ENCODE measurements around the gene COQ10A.

DNA sequence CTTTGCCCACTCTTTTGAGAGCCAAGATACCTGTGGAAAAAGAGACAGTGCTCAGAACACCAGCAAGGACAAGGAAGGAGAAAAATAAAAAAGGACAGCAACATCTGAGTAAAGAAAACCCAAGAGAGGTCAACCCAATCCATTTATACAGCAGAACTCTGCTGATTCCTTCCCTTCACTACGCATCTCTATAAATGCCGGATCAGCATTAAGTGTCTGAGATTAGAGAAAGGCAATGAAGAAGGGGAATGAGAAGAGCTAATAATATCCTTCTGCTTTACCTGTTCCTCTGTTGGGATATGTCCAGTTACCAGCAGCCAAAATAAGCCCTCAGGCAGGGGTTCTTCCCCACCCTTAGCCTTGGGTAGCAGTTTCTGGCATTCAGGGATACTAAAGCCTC is 15.8 kb downstream of the COQ10A start:
- no peak for TF ChIP-seq NCOR1 (IDR thresholded peaks at IDR 0.05)
- TF ChIP-seq RBFOX2 (IDR thresholded peaks at IDR 0.05; ENCODE audit: low read depth, low read length) = no peak
- TF ChIP-seq, protein P1, sequence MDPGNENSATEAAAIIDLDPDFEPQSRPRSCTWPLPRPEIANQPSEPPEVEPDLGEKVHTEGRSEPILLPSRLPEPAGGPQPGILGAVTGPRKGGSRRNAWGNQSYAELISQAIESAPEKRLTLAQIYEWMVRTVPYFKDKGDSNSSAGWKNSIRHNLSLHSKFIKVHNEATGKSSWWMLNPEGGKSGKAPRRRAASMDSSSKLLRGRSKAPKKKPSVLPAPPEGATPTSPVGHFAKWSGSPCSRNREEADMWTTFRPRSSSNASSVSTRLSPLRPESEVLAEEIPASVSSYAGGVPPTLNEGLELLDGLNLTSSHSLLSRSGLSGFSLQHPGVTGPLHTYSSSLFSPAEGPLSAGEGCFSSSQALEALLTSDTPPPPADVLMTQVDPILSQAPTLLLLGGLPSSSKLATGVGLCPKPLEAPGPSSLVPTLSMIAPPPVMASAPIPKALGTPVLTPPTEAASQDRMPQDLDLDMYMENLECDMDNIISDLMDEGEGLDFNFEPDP (CRISPR knock-in tag; IDR thresholded peaks at IDR 0.05) = no peak
- TF ChIP-seq, protein P2, sequence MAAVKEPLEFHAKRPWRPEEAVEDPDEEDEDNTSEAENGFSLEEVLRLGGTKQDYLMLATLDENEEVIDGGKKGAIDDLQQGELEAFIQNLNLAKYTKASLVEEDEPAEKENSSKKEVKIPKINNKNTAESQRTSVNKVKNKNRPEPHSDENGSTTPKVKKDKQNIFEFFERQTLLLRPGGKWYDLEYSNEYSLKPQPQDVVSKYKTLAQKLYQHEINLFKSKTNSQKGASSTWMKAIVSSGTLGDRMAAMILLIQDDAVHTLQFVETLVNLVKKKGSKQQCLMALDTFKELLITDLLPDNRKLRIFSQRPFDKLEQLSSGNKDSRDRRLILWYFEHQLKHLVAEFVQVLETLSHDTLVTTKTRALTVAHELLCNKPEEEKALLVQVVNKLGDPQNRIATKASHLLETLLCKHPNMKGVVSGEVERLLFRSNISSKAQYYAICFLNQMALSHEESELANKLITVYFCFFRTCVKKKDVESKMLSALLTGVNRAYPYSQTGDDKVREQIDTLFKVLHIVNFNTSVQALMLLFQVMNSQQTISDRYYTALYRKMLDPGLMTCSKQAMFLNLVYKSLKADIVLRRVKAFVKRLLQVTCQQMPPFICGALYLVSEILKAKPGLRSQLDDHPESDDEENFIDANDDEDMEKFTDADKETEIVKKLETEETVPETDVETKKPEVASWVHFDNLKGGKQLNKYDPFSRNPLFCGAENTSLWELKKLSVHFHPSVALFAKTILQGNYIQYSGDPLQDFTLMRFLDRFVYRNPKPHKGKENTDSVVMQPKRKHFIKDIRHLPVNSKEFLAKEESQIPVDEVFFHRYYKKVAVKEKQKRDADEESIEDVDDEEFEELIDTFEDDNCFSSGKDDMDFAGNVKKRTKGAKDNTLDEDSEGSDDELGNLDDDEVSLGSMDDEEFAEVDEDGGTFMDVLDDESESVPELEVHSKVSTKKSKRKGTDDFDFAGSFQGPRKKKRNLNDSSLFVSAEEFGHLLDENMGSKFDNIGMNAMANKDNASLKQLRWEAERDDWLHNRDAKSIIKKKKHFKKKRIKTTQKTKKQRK (IDR thresholded peaks at IDR 0.05; ENCODE audit: borderline replicate concordance, low read depth, low read length) = no peak
- TF ChIP-seq ZFX (CRISPR knock-in tag; IDR thresholded peaks at IDR 0.05) = no peak
- TF ChIP-seq, protein P3, sequence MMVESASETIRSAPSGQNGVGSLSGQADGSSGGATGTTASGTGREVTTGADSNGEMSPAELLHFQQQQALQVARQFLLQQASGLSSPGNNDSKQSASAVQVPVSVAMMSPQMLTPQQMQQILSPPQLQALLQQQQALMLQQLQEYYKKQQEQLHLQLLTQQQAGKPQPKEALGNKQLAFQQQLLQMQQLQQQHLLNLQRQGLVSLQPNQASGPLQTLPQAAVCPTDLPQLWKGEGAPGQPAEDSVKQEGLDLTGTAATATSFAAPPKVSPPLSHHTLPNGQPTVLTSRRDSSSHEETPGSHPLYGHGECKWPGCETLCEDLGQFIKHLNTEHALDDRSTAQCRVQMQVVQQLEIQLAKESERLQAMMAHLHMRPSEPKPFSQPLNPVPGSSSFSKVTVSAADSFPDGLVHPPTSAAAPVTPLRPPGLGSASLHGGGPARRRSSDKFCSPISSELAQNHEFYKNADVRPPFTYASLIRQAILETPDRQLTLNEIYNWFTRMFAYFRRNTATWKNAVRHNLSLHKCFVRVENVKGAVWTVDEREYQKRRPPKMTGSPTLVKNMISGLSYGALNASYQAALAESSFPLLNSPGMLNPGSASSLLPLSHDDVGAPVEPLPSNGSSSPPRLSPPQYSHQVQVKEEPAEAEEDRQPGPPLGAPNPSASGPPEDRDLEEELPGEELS (CRISPR knock-in tag; IDR thresholded peaks at IDR 0.05; ENCODE audit: borderline replicate concordance) = no peak
- TF ChIP-seq PHB (CRISPR knock-in tag; IDR thresholded peaks at IDR 0.05) = no peak
- no peak for TF ChIP-seq NFYB (IDR thresholded peaks at IDR 0.05; ENCODE audit: extremely low read depth, insufficient read length)

Data from K562 (cell line).